H1 (cell line): Measurements from ENCODE around the gene MED1. TPM values are rescaled to one million over a fixed set of nuclear protein-coding genes. Genes with fewer than 3 reads are reported as not detected.
"Not testable (repeated sequence)": the region's sequence is repeated elsewhere in the genome, so short reads cannot be mapped to it uniquely, and the experiment has no call there.

Source experiments
- CTCF ChIA-PET: fragments of 300-600 bp; sonication (Branson Sonifier 250); formaldehyde crosslinking; loops from one replicate; lab custom pipeline; 2021; ENCODE audit not compliant: partially characterized antibody; lab: Charles Lee
- POLR2A ChIA-PET: fragments of 300-600 bp; sonication (Branson Sonifier 250); formaldehyde crosslinking; loops from one replicate; lab custom pipeline; 2021; ENCODE audit warnings: inconsistent platforms; ENCODE audit not compliant: partially characterized antibody; lab: Charles Lee
- DNase-seq, 2 experiments: peaks; one replicate each; pipeline versions ENCODE4 v3.0.0 to v3.0.0-alpha.2; 2010 to 2022; ENCODE audit warnings: low spot score in 2 of 2, low read depth in 1 of 2, mixed read lengths in 1 of 2
- FAIRE-seq: peaks from 2 replicates; lab custom pipeline; 2011; peaks lifted over from hg19 to GRCh38; lab: Jason Lieb, UNC
- H2AFZ ChIP-seq: 2 replicates; pipeline ENCODE4 v1.8.1; 2012; ENCODE audit warnings: low read length, inconsistent platforms
- H2AK5ac ChIP-seq: 2 replicates; pipeline ENCODE4 v1.6.1; 2013; ENCODE audit warnings: low read depth, low read length
- H2BK120ac ChIP-seq: replicated peaks from 2 replicates; pipeline ENCODE3; 2013; ENCODE audit warnings: low read depth, low read length, inconsistent platforms
- H2BK12ac ChIP-seq: 2 replicates; pipeline ENCODE4 v1.6.1; 2013; ENCODE audit warnings: low read depth, low read length
- H2BK15ac ChIP-seq: 2 replicates; pipeline ENCODE4 v1.6.1; 2013; ENCODE audit warnings: low read length
- H2BK20ac ChIP-seq: 2 replicates; pipeline ENCODE4 v1.6.1; 2013; ENCODE audit warnings: low read length
- H2BK5ac ChIP-seq: 2 replicates; pipeline ENCODE4 v1.6.1; 2013; ENCODE audit warnings: low read depth, low read length
- H3K14ac ChIP-seq: 2 replicates; pipeline ENCODE4 v1.6.1; 2013; ENCODE audit warnings: inconsistent platforms; ENCODE audit not compliant: insufficient read length
- H3K18ac ChIP-seq: 2 replicates; pipeline ENCODE4 v1.6.1; 2013; ENCODE audit warnings: low read length; ENCODE audit errors: extremely low read depth
- H3K23ac ChIP-seq: 2 replicates; pipeline ENCODE4 v1.6.1; 2013; ENCODE audit warnings: inconsistent platforms; ENCODE audit not compliant: insufficient read length
- H3K23me2 ChIP-seq: 2 replicates; pipeline ENCODE4 v1.6.1; 2013; ENCODE audit warnings: low read depth, low read length
- H3K27ac ChIP-seq: 2 replicates; pipeline ENCODE4 v1.6.1; 2011; ENCODE audit warnings: low read depth, low read length, inconsistent platforms
- H3K27me3 ChIP-seq, 4 experiments: replicated peaks in 1 of 4; 1 replicate in 1 of 4; 2 replicates in 3 of 4; pipeline versions ENCODE4 v1.6.1 to v1.8.1; 2011 to 2013; ENCODE audit warnings: low read length in 3 of 4, mild to moderate bottlenecking in 3 of 4, inconsistent platforms in 2 of 4, mixed read lengths in 2 of 4, moderate library complexity in 1 of 4; ENCODE audit not compliant: control insufficient read depth in 3 of 4, insufficient read depth in 3 of 4; ENCODE audit errors: extremely low read depth in 1 of 4
- H3K36me3 ChIP-seq, 4 experiments: 2 replicates each; pipeline versions ENCODE4 v1.6.1 to v1.8.1; 2011 to 2013; ENCODE audit warnings: mild to moderate bottlenecking in 4 of 4, low read length in 3 of 4, moderate library complexity in 2 of 4, control low read depth in 1 of 4, inconsistent platforms in 1 of 4; ENCODE audit not compliant: insufficient read depth in 4 of 4, control insufficient read depth in 2 of 4
- H3K4ac ChIP-seq: replicated peaks from 2 replicates; pipeline ENCODE3; 2013; ENCODE audit warnings: low read length, low read depth, mixed read lengths, inconsistent platforms; ENCODE audit not compliant: insufficient read length
- H3K4me1 ChIP-seq, 4 experiments: replicated peaks in 1 of 4; 1 replicate in 1 of 4; 2 replicates in 3 of 4; pipeline versions ENCODE4 v1.6.1 to v1.8.1; 2011 to 2013; ENCODE audit warnings: low read length in 3 of 4, inconsistent platforms in 2 of 4, mixed read lengths in 1 of 4; ENCODE audit not compliant: insufficient read depth in 4 of 4, control insufficient read depth in 3 of 4
- H3K4me2 ChIP-seq, 2 experiments: 2 replicates each; pipeline versions ENCODE4 v1.6.1 to v1.8.1; 2011 to 2013; ENCODE audit warnings: low read depth in 2 of 2, low read length in 2 of 2, control low read depth in 1 of 2, inconsistent platforms in 1 of 2, mild to moderate bottlenecking in 1 of 2; ENCODE audit not compliant: insufficient read depth in 1 of 2
- H3K4me3 ChIP-seq, 4 experiments: fragments of 200-600, 300-600 bp in 1 of 4; sonication (generic), shearing (Covaris generic), sonication (Bioruptor Twin) in 1 of 4; 2 replicates each; pipeline versions ENCODE4 v1.5.1 to v1.8.1; 2011 to 2016; ENCODE audit warnings: low read length in 4 of 4, low read depth in 3 of 4, control low read depth in 2 of 4, inconsistent platforms in 2 of 4, mild to moderate bottlenecking in 2 of 4, mixed read lengths in 1 of 4, moderate library complexity in 1 of 4; ENCODE audit not compliant: insufficient read depth in 2 of 4; ENCODE audit errors: extremely low read depth in 1 of 4
- H3K56ac ChIP-seq: replicated peaks from 2 replicates; pipeline ENCODE3; 2013; ENCODE audit warnings: low read depth, mild to moderate bottlenecking, mixed read lengths, low read length, inconsistent platforms; ENCODE audit not compliant: insufficient read length
- H3K79me1 ChIP-seq: 2 replicates; pipeline ENCODE4 v1.6.1; 2013; ENCODE audit warnings: low read depth, low read length, control low read depth
- H3K79me2 ChIP-seq, 2 experiments: 2 replicates each; pipeline versions ENCODE4 v1.6.1 to v1.8.1; 2012 to 2013; ENCODE audit warnings: low read length in 2 of 2, mild to moderate bottlenecking in 2 of 2, inconsistent platforms in 1 of 2; ENCODE audit not compliant: insufficient read depth in 2 of 2, control insufficient read depth in 1 of 2
- H3K9ac ChIP-seq, 4 experiments: replicated peaks in 1 of 4; 1 replicate in 1 of 4; 2 replicates in 3 of 4; pipeline versions ENCODE4 v1.6.1 to v1.8.1; 2011 to 2013; ENCODE audit warnings: low read depth in 3 of 4, low read length in 3 of 4, control low read depth in 2 of 4, mild to moderate bottlenecking in 2 of 4, moderate library complexity in 2 of 4, inconsistent platforms in 1 of 4; ENCODE audit errors: extremely low read depth in 1 of 4
- H3K9me3 ChIP-seq, 2 experiments: 2 replicates each; pipeline versions ENCODE4 v1.6.1 to v1.8.1; 2012 to 2013; ENCODE audit warnings: mild to moderate bottlenecking in 2 of 2, moderate library complexity in 2 of 2, control low read depth in 1 of 2, inconsistent platforms in 1 of 2, low read depth in 1 of 2, low read length in 1 of 2, mixed read lengths in 1 of 2; ENCODE audit not compliant: insufficient read depth in 2 of 2
- H4K20me1 ChIP-seq, 2 experiments: replicated peaks in 1 of 2; 2 replicates each; pipeline versions ENCODE3 to v1.8.1; 2011 to 2013; ENCODE audit warnings: inconsistent platforms in 2 of 2, low read length in 2 of 2, mild to moderate bottlenecking in 1 of 2; ENCODE audit not compliant: insufficient read depth in 2 of 2, control insufficient read depth in 1 of 2
- H4K5ac ChIP-seq: 2 replicates; pipeline ENCODE4 v1.6.1; 2013; ENCODE audit warnings: low read length, low read depth, mixed read lengths, inconsistent platforms; ENCODE audit not compliant: insufficient read length
- H4K8ac ChIP-seq: 2 replicates; pipeline ENCODE4 v1.8.0; 2013; ENCODE audit warnings: mild to moderate bottlenecking, moderate library complexity, low read length, inconsistent platforms; ENCODE audit not compliant: insufficient read depth; ENCODE audit errors: extremely low read depth
- H4K91ac ChIP-seq: replicated peaks from 2 replicates; pipeline ENCODE3; 2013; ENCODE audit warnings: low read length, mixed read lengths, inconsistent platforms; ENCODE audit not compliant: insufficient read length
- ATF2 ChIP-seq: IDR thresholded peaks from 2 replicates; pipeline ENCODE4 v1.6.1; 2012; ENCODE audit warnings: low read length, inconsistent platforms
- NANOG ChIP-seq: IDR thresholded peaks from 2 replicates; pipeline ENCODE4 v1.6.1; 2011; ENCODE audit warnings: low read length, low read depth, mild to moderate bottlenecking, inconsistent platforms; ENCODE audit not compliant: insufficient read depth, poor library complexity, severe bottlenecking
- PHF8 ChIP-seq: fragments of 200-600 bp; sonication (generic); conservative IDR thresholded peaks from 2 replicates; pipeline ENCODE4 v1.7.1; 2012; ENCODE audit warnings: low read depth, mild to moderate bottlenecking, inconsistent platforms, low read length, moderate library complexity
- WGBS, 2 experiments: shearing (Covaris generic) in 1 of 2; methylation state at CpG; one replicate each; pipeline versions ENCODE4 v1.1.6 to v1.1.7; 2013 to 2015; ENCODE audit warnings: low lambda C conversion rate in 2 of 2, mixed read lengths in 2 of 2, inconsistent platforms in 1 of 2, low coverage in 1 of 2, missing lambda C conversion rate in 1 of 2; ENCODE audit not compliant: insufficient replicate concordance in 2 of 2, insufficient coverage in 1 of 2, insufficient read length in 1 of 2; ENCODE audit errors: extremely low coverage in 1 of 2, missing lambda C conversion rate in 1 of 2; 5-methylcytosine and 5-hydroxymethylcytosine counted together
- polyA plus RNA-seq, 7 experiments: library from polyadenylated mRNA; depleted of rRNA in 3 of 7; stranded (reverse) in 5 of 7; unstranded in 2 of 7; fragments of >200 nt in 5 of 7; fragments of 200-250 nt in 2 of 7; gene quantifications; 1 replicate in 5 of 7; 2 replicates in 1 of 7; 4 replicates in 1 of 7; pipeline versions ENCODE4 v1.2.1 to v1.2.3, GENCODE V29; 2011 to 2013; ENCODE audit warnings: missing spikeins in 2 of 7, mixed read lengths in 2 of 7
- total RNA-seq: library from RNA; stranded (reverse); fragmentation: NEBNext Ultra II Directional; extraction: Animal tissue kit (Norgen Biotek cat#: 25700); gene quantifications from 2 replicates; pipeline ENCODE4 v1.2.1, GENCODE V29; 2021

Gene MED1
- total and polyA plus RNA-seq, 2 of the 8 experiments (the other 6 are each of a cell fraction or from before 2014, with no cell fraction given), result 24.7 to 56.5 TPM

- TF ChIP-seq PHF8 (no peak), ATF2 (no peak), NANOG (no peak)
Measured at GRCh38 chr17:39473310-39473709, 22.2 kb upstream of the MED1 start (continued).

DNA sequence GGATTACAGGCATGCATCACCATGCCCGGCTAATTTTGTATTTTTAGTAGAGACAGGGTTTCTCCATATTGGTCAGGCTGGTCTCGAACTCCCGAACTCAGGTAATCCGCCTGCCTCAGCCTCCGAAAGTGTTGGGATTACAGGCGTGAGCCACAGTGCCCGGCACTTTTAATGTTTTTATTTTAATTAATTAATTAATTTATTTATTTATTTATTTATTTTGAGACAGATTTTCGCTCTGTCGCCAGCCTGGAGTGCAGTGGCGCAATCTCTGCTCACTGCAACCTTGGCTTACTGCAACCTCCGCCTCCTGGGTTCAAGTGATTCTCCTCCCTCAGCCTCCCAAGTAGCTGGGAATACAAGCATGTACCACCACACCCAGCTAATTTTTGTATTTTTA lies 17.5 kb upstream of the MED1 start:
- H4K8ac ChIP-seq, H2BK12ac ChIP-seq, H4K5ac ChIP-seq, H2BK15ac ChIP-seq, H3K14ac ChIP-seq, H3K79me1 ChIP-seq, H3K27ac ChIP-seq, H3K23me2 ChIP-seq, DNase-seq, H3K56ac ChIP-seq, H3K4ac ChIP-seq, H2AFZ ChIP-seq, H4K20me1 ChIP-seq, H3K4me1 ChIP-seq, H4K91ac ChIP-seq, H3K9me3 ChIP-seq, H3K4me3 ChIP-seq, H2BK20ac ChIP-seq, FAIRE-seq, H3K4me2 ChIP-seq, H3K27me3 ChIP-seq, H3K9ac ChIP-seq, H2BK120ac ChIP-seq, H3K23ac ChIP-seq, H3K18ac ChIP-seq, H2AK5ac ChIP-seq, H2BK5ac ChIP-seq: not testable (repeated sequence)
- CTCF ChIA-PET, result interaction anchor here (0.6 kb wide), 1 partner anchor 11 kb away, joined by 3 read pairs; no protein-coding TSS in a partner anchor
- POLR2A ChIA-PET, result interaction anchor here (0.9 to 1.6 kb wide), 4 partner anchors 10 to 63 kb away, joined by 3 to 4 read pairs (median 4); partner anchors contain the start of gene MED1
- 97% methylated on average over 11 of the region's 11 CpGs; no CpG with 5 or more reads in 1 of the 2 experiments for WGBS, 2 experiments
- Histone ChIP-seq H3K79me2 (peaks cover 16 to 60% of the 10 kb centered on the region in 2 experiments), H3K36me3 (peaks cover 13 to 30% (median 19%) of the 10 kb centered on the region in 4 experiments)
